Muscle of leg (tissue), 11 donors: ENCODE results near the gene NHLH1. TPM values are rescaled to one million over a fixed set of nuclear protein-coding genes. Genes with fewer than 3 reads are reported as not detected.

Experiments used
- DNase-seq: peaks from one replicate; pipeline ENCODE4 v3.0.0; 2013
- H3K27ac ChIP-seq: one replicate; pipeline ENCODE4 v1.5.1; 2013; ENCODE audit warnings: mild to moderate bottlenecking, low read length, control low read depth
- H3K27me3 ChIP-seq: one replicate; pipeline ENCODE4 v1.6.1; 2013; ENCODE audit warnings: low read length; ENCODE audit not compliant: control insufficient read depth, insufficient read depth
- H3K36me3 ChIP-seq: one replicate; pipeline ENCODE4 v1.6.1; 2013; ENCODE audit warnings: low read length; ENCODE audit not compliant: control insufficient read depth, insufficient read depth
- H3K4me1 ChIP-seq: one replicate; pipeline ENCODE4 v1.6.1; 2013; ENCODE audit warnings: low read length; ENCODE audit not compliant: control insufficient read depth, insufficient read depth
- H3K4me3 ChIP-seq: one replicate; pipeline ENCODE4 v1.5.1; 2013; ENCODE audit warnings: low read length, control low read depth
- H3K9me3 ChIP-seq: replicated peaks from 2 replicates; pipeline ENCODE4 v1.6.1; 2013; ENCODE audit warnings: low read depth, low read length; ENCODE audit not compliant: control insufficient read depth
- WGBS: methylation state at CpG from one replicate; pipeline ENCODE4 v1.1.5; 2013; ENCODE audit warnings: missing lambda C conversion rate; ENCODE audit not compliant: insufficient coverage; 5-methylcytosine and 5-hydroxymethylcytosine counted together
- polyA plus RNA-seq, 8 donors: library from polyadenylated mRNA; unstranded; fragments of 120-200 nt; gene quantifications; one replicate each; pipeline versions ENCODE4 v1.2.1 to v1.2.3, GENCODE V29; 2013; ENCODE audit warnings: inconsistent platforms in 1 of 8, low replicate concordance in 1 of 8; ENCODE audit not compliant: insufficient read length in 8 of 8, insufficient read depth in 1 of 8
- total RNA-seq: library from RNA; stranded (reverse); fragments of 120-200 nt; gene quantifications from one replicate; pipeline ENCODE4 v1.2.4, GENCODE V29; 2013

The NHLH1 gene
- total and polyA plus RNA-seq, 9 donors, result 0.04 to 1.1 (median 0.34) TPM

- 53% methylated on average over 3 of the region's 5 CpGs for WGBS
- Histone ChIP-seq H3K36me3 (peaks cover 7% of the 10 kb centered on the region), H3K27me3 (no peaks in the 10 kb centered on the region), H3K9me3 (no peaks in the 10 kb centered on the region), H3K4me3 (no peak overlapping the region), H3K4me1 (peaks cover 36% of the 10 kb centered on the region), H3K27ac (peak overlapping the region; percentile 84)
- no peak for DNase-seq
These were observed 42.6 kb downstream of the NHLH1 start for GRCh38 chr1:160409486-160409885.

GRCh38 chr1:160410406-160411005, 43.6 kb downstream of the NHLH1 start:
- WGBS, result 9% methylated on average over 6 of the region's 19 CpGs
- peak; percentile 95 for DNase-seq
- H3K4me1 ChIP-seq, result peaks cover 30% of the 10 kb centered on the region
- no peaks in the 10 kb centered on the region for H3K9me3 ChIP-seq
- H3K36me3 ChIP-seq, result peaks cover 8% of the 10 kb centered on the region
- no peak overlapping the region for H3K4me3 ChIP-seq
- H3K27me3 ChIP-seq, result peaks cover 2% of the 10 kb centered on the region
- peak overlapping the region; percentile 84 for H3K27ac ChIP-seq

GRCh38 chr1:160411271-160412027, 44.6 kb downstream of the NHLH1 start:
- no peak overlapping the region for H3K4me3 ChIP-seq
- peaks cover 2% of the 10 kb centered on the region for H3K27me3 ChIP-seq
- peaks cover 15% of the 10 kb centered on the region for H3K36me3 ChIP-seq
- DNase-seq, result peak; percentile 54
- peaks cover 28% of the 10 kb centered on the region for H3K4me1 ChIP-seq
- 30% methylated on average over 5 of the region's 6 CpGs for WGBS
- peak overlapping the region; percentile 84 for H3K27ac ChIP-seq
- no peaks in the 10 kb centered on the region for H3K9me3 ChIP-seq

- no peak for DNase-seq
- H3K27ac ChIP-seq, result no peak overlapping the region
- whole genome bisulfite sequencing, result no CpG with 5 or more reads among the region's 3 CpGs
These were observed 45.1 kb downstream of the NHLH1 start for GRCh38 chr1:160412028-160412362.

GRCh38 chr1:160413716-160414115, 46.8 kb downstream of the NHLH1 start:
- Histone ChIP-seq H3K9me3 (no peaks in the 10 kb centered on the region), H3K4me1 (peaks cover 25% of the 10 kb centered on the region), H3K27me3 (peaks cover 2% of the 10 kb centered on the region), H3K36me3 (peaks cover 31% of the 10 kb centered on the region), H3K27ac (no peak overlapping the region), H3K4me3 (no peak overlapping the region)
- WGBS, result 57% methylated on average over 3 of the region's 3 CpGs
- no peak for DNase-seq

More at GRCh38 chr1:160412028-160412362, 45.1 kb downstream of the NHLH1 start:
- Histone ChIP-seq H3K27me3 (peaks cover 2% of the 10 kb centered on the region), H3K9me3 (no peaks in the 10 kb centered on the region), H3K36me3 (peaks cover 21% of the 10 kb centered on the region), H3K4me1 (peaks cover 28% of the 10 kb centered on the region), H3K4me3 (no peak overlapping the region)

GRCh38 chr1:160414881-160415280, 48.0 kb downstream of the NHLH1 start:
- Histone ChIP-seq H3K36me3 (peaks cover 40% of the 10 kb centered on the region), H3K4me3 (no peak overlapping the region), H3K27me3 (peaks cover 2% of the 10 kb centered on the region), H3K4me1 (peaks cover 17% of the 10 kb centered on the region), H3K27ac (no peak overlapping the region), H3K9me3 (no peaks in the 10 kb centered on the region)
- no peak for DNase-seq
- WGBS, result 88% methylated on average over 2 of the region's 2 CpGs

- WGBS, result 91% methylated on average over 25 of the region's 29 CpGs
- H3K4me3 ChIP-seq, result no peak overlapping the region
These were observed 48.9 kb downstream of the NHLH1 start for GRCh38 chr1:160415696-160416290.

GRCh38 chr1:160416369-160416768, 49.5 kb downstream of the NHLH1 start:
- H3K36me3 ChIP-seq, result peaks cover 48% of the 10 kb centered on the region
- WGBS, result 61% methylated on average over 3 of the region's 4 CpGs
- H3K4me3 ChIP-seq, result no peak overlapping the region
- H3K27me3 ChIP-seq, result peaks cover 2% of the 10 kb centered on the region
- no peak overlapping the region for H3K27ac ChIP-seq
- no peak for DNase-seq
- no peaks in the 10 kb centered on the region for H3K9me3 ChIP-seq
- H3K4me1 ChIP-seq, result peaks cover 2% of the 10 kb centered on the region

More at GRCh38 chr1:160415696-160416290, 48.9 kb downstream of the NHLH1 start:
- DNase-seq, result no peak
- H3K27ac ChIP-seq, result no peak overlapping the region
- peaks cover 47% of the 10 kb centered on the region for H3K36me3 ChIP-seq
- peaks cover 2% of the 10 kb centered on the region for H3K27me3 ChIP-seq
- H3K4me1 ChIP-seq, result peaks cover 8% of the 10 kb centered on the region
- H3K9me3 ChIP-seq, result no peaks in the 10 kb centered on the region

GRCh38 chr1:160418483-160418882, 51.6 kb downstream of the NHLH1 start:
- no peak for DNase-seq
- 67% methylated on average over 5 of the region's 6 CpGs for WGBS
- Histone ChIP-seq H3K27me3 (peaks cover 2% of the 10 kb centered on the region), H3K36me3 (peaks cover 48% of the 10 kb centered on the region), H3K9me3 (no peaks in the 10 kb centered on the region), H3K4me1 (no peaks in the 10 kb centered on the region), H3K27ac (no peak overlapping the region), H3K4me3 (no peak overlapping the region)

GRCh38 chr1:160419150-160419837, 52.4 kb downstream of the NHLH1 start:
- no peak overlapping the region for H3K27ac ChIP-seq
- DNase-seq, result no peak
- peaks cover 56% of the 10 kb centered on the region for H3K36me3 ChIP-seq
- no peak overlapping the region for H3K4me3 ChIP-seq
- peaks cover 2% of the 10 kb centered on the region for H3K27me3 ChIP-seq
- 92% methylated on average over 34 of the region's 34 CpGs for WGBS
- H3K4me1 ChIP-seq, result no peaks in the 10 kb centered on the region
- H3K9me3 ChIP-seq, result no peaks in the 10 kb centered on the region
